Epithelial cell of esophagus (primary cell): Measurements from ENCODE around the gene ABT1.

ENCODE experiments used
- DNase-seq: peaks from one replicate; pipeline ENCODE4 v3.0.0; 2010; ENCODE audit warnings: low read depth
- H3K4me3 ChIP-seq: 2 replicates; pipeline ENCODE4 v1.5.1; 2011; ENCODE audit warnings: mild to moderate bottlenecking, low read length, control low read depth
- CTCF ChIP-seq: IDR thresholded peaks from 2 replicates; pipeline ENCODE4 v1.5.1; 2011; ENCODE audit warnings: low read depth, mild to moderate bottlenecking, low read length, control low read depth, inconsistent platforms; ENCODE audit not compliant: insufficient read depth; ENCODE audit errors: missing control alignments

ABT1 gene

DNA sequence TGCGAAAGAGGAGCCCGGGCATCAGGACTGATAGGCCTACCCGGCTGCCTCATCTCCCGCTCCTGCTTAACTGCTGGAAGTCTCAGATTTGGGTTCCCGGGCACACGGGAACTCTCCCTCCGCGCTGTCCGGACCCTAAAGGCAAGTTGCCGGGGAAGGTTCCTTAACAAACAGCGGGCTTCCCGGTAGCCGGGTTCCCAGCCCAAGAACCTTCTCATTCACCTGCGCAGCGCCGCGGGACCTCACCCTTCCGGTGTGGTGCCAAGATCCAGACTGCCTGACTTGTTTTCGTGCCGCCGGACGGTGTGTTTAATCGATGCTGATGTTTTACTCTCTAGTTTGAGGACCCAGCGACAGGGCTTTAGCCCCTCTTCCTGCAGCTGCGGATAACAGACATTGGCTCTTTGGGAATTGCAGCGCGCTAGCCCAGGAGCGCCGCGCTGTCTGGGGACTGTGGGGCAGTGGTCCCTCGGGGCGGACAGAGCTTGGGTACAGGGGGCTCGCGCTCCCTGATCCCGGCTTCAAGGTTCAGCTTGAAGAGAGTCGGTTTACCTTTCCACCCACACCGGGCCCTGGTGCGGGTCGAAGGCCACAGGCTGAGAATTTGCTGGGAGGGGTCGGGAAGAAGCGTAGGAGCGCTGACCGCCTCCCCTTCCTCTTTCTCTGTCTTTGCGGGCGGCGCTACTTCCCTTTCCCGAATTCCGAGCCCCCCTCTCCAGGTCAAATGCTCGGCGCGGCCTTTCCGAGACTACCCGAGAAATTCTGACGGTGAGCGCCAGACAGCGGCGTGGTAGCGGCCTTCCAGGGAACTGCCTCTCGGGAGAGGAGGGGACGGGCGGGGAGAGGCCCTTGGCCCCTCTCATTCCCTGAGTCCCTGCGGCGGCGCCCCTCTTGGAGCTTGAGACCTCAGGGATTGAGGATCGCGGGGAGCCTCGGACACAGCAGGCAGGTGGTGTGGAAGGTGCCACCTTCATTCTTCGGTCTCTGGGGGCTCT is 17.2 kb downstream of the ABT1 start:
- peak; percentile 17 for TF ChIP-seq CTCF
- DNase-seq: peak; percentile 30
- H3K4me3 ChIP-seq: peak overlapping the region; percentile 40

DNA sequence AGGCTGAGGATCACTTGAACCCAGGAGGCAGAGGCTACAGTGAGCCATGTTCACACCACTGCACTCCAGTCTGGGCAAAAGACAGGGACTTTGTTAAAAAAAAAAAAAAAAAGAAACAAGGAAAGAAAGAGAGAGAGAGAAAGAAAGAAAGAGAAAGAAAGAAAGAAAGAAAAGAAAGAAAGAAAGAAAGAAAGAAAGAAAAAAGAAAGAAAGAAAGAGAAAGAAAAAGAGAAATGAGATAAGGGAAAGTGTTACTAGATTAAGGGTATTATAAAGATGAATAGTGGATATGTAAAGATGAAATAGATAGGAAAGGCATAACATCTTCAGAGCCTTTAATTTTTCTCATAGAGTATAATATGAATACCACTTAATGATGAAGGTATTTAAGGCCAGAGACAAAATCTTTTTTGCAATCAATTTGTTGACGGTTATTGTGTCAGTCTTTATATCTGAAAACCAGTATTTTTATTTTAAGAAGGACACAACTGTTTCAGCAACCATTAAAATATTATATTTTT is 26.6 kb downstream of the ABT1 start:
- H3K4me3 ChIP-seq: no peak overlapping the region
- DNase-seq: no peak
- no peak for TF ChIP-seq CTCF

GRCh38 chr6:26624557-26624956 is 27.8 kb downstream of the ABT1 start:
- no peak for DNase-seq
- no peak overlapping the region for H3K4me3 ChIP-seq
- TF ChIP-seq CTCF: no peak

- TF ChIP-seq CTCF: no peak
- no peak for DNase-seq
- H3K4me3 ChIP-seq: no peak overlapping the region
Measured at GRCh38 chr6:26627843-26628242, 31.1 kb downstream of the ABT1 start.

DNA sequence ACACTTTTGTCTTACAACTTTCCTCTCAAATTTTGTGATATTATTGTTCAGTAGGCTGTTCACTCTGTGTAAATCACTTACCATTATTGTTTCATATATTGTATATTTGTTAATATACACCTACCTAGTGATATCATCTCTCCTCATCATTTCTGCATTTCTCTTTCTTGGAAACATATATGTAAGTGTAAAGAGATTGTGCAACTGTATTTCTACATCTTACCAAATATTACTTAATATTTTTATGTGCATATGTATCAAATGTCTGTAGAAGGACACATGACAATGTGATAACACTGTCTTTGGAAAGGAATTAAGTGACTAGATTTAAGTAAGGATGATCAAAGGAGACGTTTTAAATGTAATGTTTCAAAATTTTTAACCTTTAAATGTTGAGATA is 32.6 kb downstream of the ABT1 start:
- no peak for TF ChIP-seq CTCF
- DNase-seq: peak; percentile 16
- H3K4me3 ChIP-seq: no peak overlapping the region

DNA sequence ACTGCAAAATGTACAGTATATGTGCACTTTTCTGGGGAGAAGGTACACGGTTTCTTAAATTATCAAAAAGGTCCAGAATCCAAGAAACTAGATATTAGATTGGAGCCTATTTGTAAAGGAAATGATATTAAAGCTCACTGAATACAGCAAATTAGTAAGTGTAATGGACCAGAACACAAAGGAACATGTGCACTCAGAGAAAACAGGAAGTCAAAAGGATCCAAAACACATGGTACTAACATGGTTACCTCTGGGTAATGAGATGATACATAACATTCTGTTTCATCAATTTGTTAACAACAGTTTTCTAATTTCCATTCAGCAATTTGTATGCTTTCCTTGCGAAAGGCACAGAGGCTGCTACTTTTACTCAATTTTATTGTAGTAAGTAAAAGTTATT is 44.1 kb downstream of the ABT1 start:
- DNase-seq: no peak
- H3K4me3 ChIP-seq: no peak overlapping the region
- TF ChIP-seq CTCF: no peak
